Prostate gland (tissue), 2 donors: ENCODE data around the gene GCSAML. TPM values are rescaled to one million over a fixed set of nuclear protein-coding genes. Genes with fewer than 3 reads are reported as not detected.

Source experiments
- DNase-seq: peaks from one replicate; pipeline ENCODE4 v3.0.0-alpha.2; 2019; ENCODE audit warnings: low spot score
- H3K27ac ChIP-seq, 2 donors: fragments of 200-600 bp; sonication (generic); 2 replicates each; pipeline ENCODE4 v1.5.1; 2017 to 2019
- H3K27me3 ChIP-seq: fragments of 200-600 bp; sonication (generic); replicated peaks from 2 replicates; pipeline ENCODE4 v1.5.1; 2019; ENCODE audit not compliant: insufficient read depth
- H3K36me3 ChIP-seq, 2 donors: fragments of 200-600 bp; sonication (generic); 1 replicate in 1 of 2; 2 replicates in 1 of 2; pipeline versions ENCODE4 v1.5.1 to v1.8.1; 2017 to 2019
- H3K4me1 ChIP-seq: fragments of 200-600 bp; sonication (generic); replicated peaks from 2 replicates; pipeline ENCODE4 v1.5.1; 2019
- H3K4me3 ChIP-seq, 2 donors: fragments of 200-600 bp; sonication (generic); 2 replicates each; pipeline ENCODE4 v1.5.1; 2017 to 2019
- H3K9me3 ChIP-seq: fragments of 200-600 bp; sonication (generic); 2 replicates; pipeline ENCODE4 v1.5.1; 2017
- CTCF ChIP-seq, 4 experiments: fragments of 200-600 bp in 2 of 4; fragments of 450-650 bp in 2 of 4; sonication (generic) in 2 of 4; IDR thresholded peaks; 1 replicate in 3 of 4; 2 replicates in 1 of 4; pipeline ENCODE4 v1.5.1; 2016 to 2019; ENCODE audit warnings: antibody characterized with exemption in 4 of 4, mild to moderate bottlenecking in 2 of 4, moderate library complexity in 2 of 4
- POLR2A ChIP-seq: fragments of 450-650 bp; IDR thresholded peaks from one replicate; pipeline ENCODE4 v1.6.1; 2016; ENCODE audit warnings: antibody characterized with exemption, mild to moderate bottlenecking
- POLR2AphosphoS5 ChIP-seq: sonication (generic); formaldehyde crosslinking; IDR thresholded peaks from one replicate; pipeline ENCODE4 v1.6.1; 2017; ENCODE audit warnings: antibody characterized with exemption
- WGBS: methylation state at CpG from one replicate; pipeline ENCODE4 v1.1.5; 2018; 5-methylcytosine and 5-hydroxymethylcytosine counted together
- intact Hi-C: fragments of 100-400 bp; cut with DNase I; formaldehyde crosslinking; loops from one replicate; pipeline ENCODE4 v1.14.2; 2022
- total RNA-seq, 2 donors: library from RNA; depleted of rRNA; stranded (reverse); fragments of >200 nt; gene quantifications; one replicate each; pipeline ENCODE4 v1.1.0, GENCODE V29; 2016

The GCSAML gene
- total RNA-seq, 2 donors from 2014 or later, result 1.2 to 1.5 TPM

GRCh38 chr1:247528812-247529474, 20.0 kb upstream of the GCSAML start:
- no peaks in the 10 kb centered on the region for H3K4me1 ChIP-seq
- peak; percentile 40 for DNase-seq
- H3K9me3 ChIP-seq, result no peaks in the 10 kb centered on the region
- H3K4me3 ChIP-seq, result no peak overlapping the region
- no peaks in the 10 kb centered on the region for H3K27me3 ChIP-seq
- WGBS, result 66% methylated on average over 2 of the region's 2 CpGs
- H3K27ac ChIP-seq, result no peak overlapping the region
- no peak for TF ChIP-seq POLR2A
- no peak for TF ChIP-seq CTCF (IDR thresholded peaks at IDR 0.05)
- peak; percentile 65 for TF ChIP-seq POLR2AphosphoS5
- intact Hi-C loops, result no loop called here
- H3K36me3 ChIP-seq, result no peaks in the 10 kb centered on the region

- intact Hi-C loops, result no loop called here
- no peak for TF ChIP-seq POLR2AphosphoS5
- no peak for TF ChIP-seq POLR2A
- TF ChIP-seq CTCF (IDR thresholded peaks at IDR 0.05), result no peak
- H3K27ac ChIP-seq, result no peak overlapping the region
- 83% methylated on average over 1 of the region's 1 CpG for WGBS
- H3K36me3 ChIP-seq, result no peaks in the 10 kb centered on the region
- H3K27me3 ChIP-seq, result no peaks in the 10 kb centered on the region
- DNase-seq, result no peak
- H3K4me3 ChIP-seq, result no peak overlapping the region
- H3K9me3 ChIP-seq, result no peaks in the 10 kb centered on the region
- no peaks in the 10 kb centered on the region for H3K4me1 ChIP-seq
Observed at GRCh38 chr1:247529771-247530355, 19.1 kb upstream of the GCSAML start.

- H3K4me1 ChIP-seq, result no peaks in the 10 kb centered on the region
- no peak for DNase-seq
- H3K36me3 ChIP-seq, result no peaks in the 10 kb centered on the region
- H3K9me3 ChIP-seq, result no peaks in the 10 kb centered on the region
- H3K27ac ChIP-seq, result no peak overlapping the region
- H3K4me3 ChIP-seq, result no peak overlapping the region
- WGBS, result 55% methylated on average over 33 of the region's 41 CpGs
- no peaks in the 10 kb centered on the region for H3K27me3 ChIP-seq
- intact Hi-C loops, result no loop called here
- no peak for TF ChIP-seq POLR2AphosphoS5
- TF ChIP-seq CTCF (IDR thresholded peaks at IDR 0.05), result no peak
- TF ChIP-seq POLR2A, result no peak
Observed at GRCh38 chr1:247530785-247531184, 18.1 kb upstream of the GCSAML start.

- Histone ChIP-seq H3K4me1 (no peaks in the 10 kb centered on the region), H3K27me3 (no peaks in the 10 kb centered on the region), H3K36me3 (no peaks in the 10 kb centered on the region), H3K4me3 (no peak overlapping the region), H3K27ac (no peak overlapping the region), H3K9me3 (no peaks in the 10 kb centered on the region)
- intact Hi-C loops, result no loop called here
- no peak for DNase-seq
- TF ChIP-seq POLR2AphosphoS5 (no peak), POLR2A (no peak)
- WGBS, result 97% methylated on average over 8 of the region's 8 CpGs
Observed at GRCh38 chr1:247531937-247532336, 17.0 kb upstream of the GCSAML start.

GRCh38 chr1:247535402-247535801, 13.5 kb upstream of the GCSAML start:
- WGBS, result 65% methylated on average over 3 of the region's 3 CpGs
- no peaks in the 10 kb centered on the region for H3K27me3 ChIP-seq
- intact Hi-C loops, result no loop called here
- H3K4me3 ChIP-seq, result no peak overlapping the region
- TF ChIP-seq POLR2A (no peak), POLR2AphosphoS5 (no peak), CTCF (IDR thresholded peaks at IDR 0.05) (no peak)
- H3K27ac ChIP-seq, result no peak overlapping the region
- no peaks in the 10 kb centered on the region for H3K36me3 ChIP-seq
- H3K4me1 ChIP-seq, result no peaks in the 10 kb centered on the region
- H3K9me3 ChIP-seq, result no peaks in the 10 kb centered on the region
- no peak for DNase-seq
